RKO (cell line): ENCODE results near the gene FLT3.

Experiments
- DNase-seq: peaks from one replicate; pipeline ENCODE4 v3.0.0-alpha.2; 2016; ENCODE audit warnings: low spot score

The FLT3 gene

DNA sequence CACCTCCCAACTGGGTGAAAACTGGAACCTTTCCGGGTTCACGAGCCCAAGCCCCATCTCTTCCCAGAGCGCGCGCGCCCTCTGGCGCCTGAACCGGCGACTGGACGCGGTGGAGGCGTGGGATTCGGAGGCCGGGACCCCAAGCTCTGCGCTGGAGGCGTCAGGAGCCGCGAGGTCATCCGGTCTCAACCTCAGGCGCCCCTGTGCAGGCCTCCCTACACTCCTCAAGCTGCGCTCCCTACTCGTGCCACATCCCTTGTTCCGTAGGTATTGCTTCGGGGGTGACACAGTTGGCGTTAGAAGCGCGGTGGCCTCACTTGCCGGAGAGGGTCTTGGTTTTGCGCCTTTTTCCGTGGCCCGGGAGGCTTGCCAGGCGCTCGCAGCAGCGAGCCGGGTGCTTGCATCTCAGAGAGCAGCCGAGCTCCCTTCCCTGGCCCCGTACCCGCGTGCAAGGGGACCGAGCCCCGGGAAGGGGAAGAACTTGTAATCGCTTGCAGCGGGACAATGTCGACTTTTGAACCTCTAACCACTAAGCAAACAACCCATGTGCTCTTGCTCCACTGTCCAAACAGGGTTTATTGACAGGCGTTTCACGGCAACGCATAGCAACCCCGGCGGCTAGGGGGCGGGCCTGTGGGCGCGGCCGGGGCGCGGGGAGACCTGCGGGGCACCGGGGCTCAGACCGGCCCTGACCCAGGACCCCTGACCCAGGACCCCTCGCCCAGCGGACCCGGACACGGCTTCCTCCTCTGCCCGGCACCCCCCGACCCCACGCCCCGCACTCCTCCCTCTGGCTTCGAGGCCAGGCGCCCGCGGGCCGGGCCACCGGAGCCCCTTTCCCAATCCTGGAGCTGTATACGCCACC lies 139.8 kb downstream of the FLT3 start:
- DNase-seq = no peak

DNA sequence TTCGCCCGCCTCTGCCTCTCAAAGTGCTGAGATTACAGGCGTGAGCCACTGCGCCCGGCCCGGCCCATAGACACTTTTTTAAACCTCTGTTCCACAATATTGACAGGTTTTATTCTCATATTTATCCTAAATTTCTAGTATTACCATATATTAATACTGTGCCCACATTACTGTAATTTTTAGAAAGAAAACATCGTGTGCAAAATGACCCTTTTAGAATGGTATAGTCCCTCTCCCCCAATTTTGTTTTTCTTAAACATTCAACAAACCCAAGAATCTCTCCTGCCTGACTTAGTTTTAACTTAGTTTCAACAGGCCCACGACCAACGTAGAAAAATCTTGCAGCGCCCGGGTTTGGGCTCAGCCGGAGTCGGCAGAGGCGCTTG lies 140.4 kb downstream of the FLT3 start:
- no peak for DNase-seq

DNA sequence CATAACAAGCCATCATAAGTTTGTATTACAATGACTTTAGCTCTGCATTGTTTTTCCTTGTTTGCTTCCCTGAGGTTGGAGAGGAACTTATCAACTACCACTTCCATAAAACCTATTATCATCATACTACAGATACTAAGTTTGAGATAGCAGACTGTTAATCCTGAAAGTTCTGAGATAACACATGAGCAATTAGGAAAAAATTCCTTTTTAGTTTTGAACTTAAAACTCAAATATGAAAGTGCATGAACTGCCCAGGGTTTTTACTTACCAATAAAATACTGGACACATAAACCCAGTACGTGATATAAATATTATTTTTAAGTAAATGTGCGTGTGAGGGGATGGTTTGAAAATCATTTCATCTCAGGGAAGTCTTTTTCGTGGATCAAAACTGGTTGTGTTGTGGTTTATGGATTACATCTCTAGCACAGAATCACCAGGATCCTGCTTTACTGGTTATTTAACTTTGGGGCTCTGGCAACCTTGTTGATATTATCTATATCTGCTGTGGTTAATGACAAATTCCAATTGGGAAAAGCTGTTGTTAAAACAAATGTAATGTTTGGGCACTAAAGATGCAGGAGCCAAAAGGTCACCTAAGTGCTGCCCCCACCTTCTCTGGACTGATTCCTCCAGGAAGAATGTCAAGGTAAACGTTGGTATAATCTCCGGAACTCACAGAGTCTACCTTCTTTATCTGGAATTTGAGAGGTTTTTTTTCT lies 143.6 kb downstream of the FLT3 start:
- no peak for DNase-seq

DNA sequence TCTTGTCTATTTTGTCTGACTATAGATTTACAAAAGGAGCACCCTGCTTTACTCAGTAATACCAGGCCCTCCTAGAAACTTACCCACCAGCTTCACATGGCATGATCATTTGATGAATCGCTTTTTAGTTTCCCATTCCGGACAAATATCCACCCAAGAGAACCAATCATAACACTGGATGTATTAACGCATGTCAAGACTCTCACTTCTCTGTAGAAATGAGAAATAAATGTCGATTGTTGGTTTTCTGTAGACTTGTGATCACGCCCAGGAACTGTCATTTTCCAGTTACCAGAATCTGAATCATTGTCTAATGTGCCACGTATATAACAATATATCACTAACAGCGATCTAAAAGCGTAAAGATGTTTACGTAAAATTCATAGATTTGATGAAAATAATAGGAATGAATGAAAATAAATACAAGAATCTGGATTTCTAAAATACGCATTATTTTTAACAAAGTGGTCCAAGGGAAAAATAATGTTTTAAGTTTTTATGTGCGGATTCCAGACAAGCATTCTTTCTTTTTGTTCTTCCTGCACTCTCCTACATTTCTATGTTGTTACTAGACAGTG lies 145.3 kb downstream of the FLT3 start:
- no peak for DNase-seq

DNA sequence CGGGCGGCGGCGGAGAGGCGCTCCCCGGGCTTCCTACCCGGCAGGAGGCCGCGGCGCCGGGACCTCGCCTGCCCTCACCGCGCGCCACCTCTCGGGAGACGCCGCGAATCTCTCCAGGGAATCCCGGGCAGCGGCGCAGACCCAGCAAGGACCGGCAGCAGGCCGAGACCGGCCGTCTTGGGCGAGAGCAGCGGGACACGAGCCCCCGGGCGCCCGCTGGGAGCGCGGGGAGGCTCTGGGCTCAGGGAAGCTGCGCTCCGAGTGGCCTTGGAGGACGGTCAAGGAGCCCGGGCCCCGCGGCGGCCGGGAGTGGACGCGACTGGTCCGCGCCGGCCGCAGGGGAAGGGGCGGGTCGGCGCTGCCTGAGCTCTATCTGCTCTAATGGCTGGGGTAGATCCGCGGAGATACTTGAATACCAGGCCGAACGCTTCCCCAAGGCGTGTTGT lies 145.9 kb downstream of the FLT3 start:
- no peak for DNase-seq

DNA sequence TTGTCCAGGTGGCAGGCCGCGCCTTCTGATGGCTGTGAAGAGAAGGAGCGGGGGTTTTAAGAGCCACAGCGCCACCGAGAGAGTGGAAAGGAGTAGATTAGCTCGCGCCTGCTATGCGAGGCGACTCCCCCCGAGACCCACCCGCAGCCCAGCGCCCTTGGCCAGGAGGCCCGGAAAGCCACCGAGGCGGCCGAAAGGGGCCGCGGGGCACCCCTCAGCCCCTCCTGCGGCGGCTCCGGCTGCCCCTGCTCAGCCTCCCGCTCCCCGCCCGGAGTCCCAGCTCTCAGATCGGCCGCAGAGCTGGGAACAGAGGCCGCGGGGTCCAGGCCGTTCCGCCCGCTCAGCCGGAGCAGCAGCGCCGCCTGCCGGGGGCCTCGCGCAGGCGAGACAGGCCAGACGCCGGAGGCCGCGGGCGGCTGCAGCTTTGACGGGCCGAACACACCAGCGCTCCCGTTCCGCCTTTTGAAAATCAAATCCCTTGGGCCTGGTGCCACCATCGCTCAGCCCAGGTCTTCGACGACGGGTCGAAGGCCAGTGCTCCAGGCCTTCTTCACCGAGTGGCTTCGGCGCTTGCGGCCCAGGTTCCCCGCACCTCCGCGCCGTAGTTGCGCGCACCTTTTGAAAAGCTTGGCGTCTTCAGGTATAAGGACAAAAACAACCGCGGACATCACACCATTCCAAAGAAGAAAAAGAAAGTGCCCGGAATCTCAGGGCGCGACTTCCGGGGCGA lies 146.5 kb downstream of the FLT3 start:
- peak; percentile 82 for DNase-seq
